ENCODE data around the gene TRABD2A. TPM values are rescaled to one million over a fixed set of nuclear protein-coding genes. Genes with fewer than 3 reads are reported as not detected.
"Not testable (repeated sequence)": the region's sequence is repeated elsewhere in the genome, so short reads cannot be mapped to it uniquely, and the experiment has no call there.

The TRABD2A gene
- total RNA-seq, 1 experiment from 2014 or later = 1.7 TPM

- Histone ChIP-seq H2AK5ac (ENCODE audit: insufficient read length, low read length) (no peak overlapping the region), H3K23ac (ENCODE audit: insufficient read length, low read depth, low read length) (no peak overlapping the region), H4K20me1 (ENCODE audit: control insufficient read depth, insufficient read depth, insufficient read length) (no peaks in the 10 kb centered on the region), H3K9ac (ENCODE audit: extremely low read depth, insufficient read length, low read length) (no peak overlapping the region), H3K27me3 (ENCODE audit: insufficient read depth, low read length) (no peaks in the 10 kb centered on the region), H3K9me3 (ENCODE audit: control insufficient read depth, low read depth, low read length) (no peaks in the 10 kb centered on the region), H3K27ac (ENCODE audit: insufficient read length, low read depth, low read length) (no peak overlapping the region), H3K4me2 (ENCODE audit: insufficient read depth, insufficient read length, low read length) (no peak overlapping the region), H2BK5ac (ENCODE audit: insufficient read length, low read length) (no peak overlapping the region), H2AFZ (ENCODE audit: low read length) (no peak overlapping the region), H3K56ac (ENCODE audit: insufficient read length, low read depth, low read length) (no peak overlapping the region), H3K79me1 (ENCODE audit: insufficient read depth, low read depth, low read length, poor library complexity, severe bottlenecking) (no peaks in the 10 kb centered on the region), H3K23me2 (ENCODE audit: insufficient read length, low read depth, low read length, poor library complexity, severe bottlenecking) (no peaks in the 10 kb centered on the region), H2BK120ac (ENCODE audit: low read depth, low read length, poor library complexity, severe bottlenecking) (no peak overlapping the region), H3K4me1 (ENCODE audit: insufficient read depth, low read length) (no peaks in the 10 kb centered on the region), H3K79me2 (ENCODE audit: insufficient read depth, low read length) (no peaks in the 10 kb centered on the region), H4K91ac (ENCODE audit: insufficient read length, low read depth, low read length) (no peak overlapping the region), H4K8ac (replicated peaks; ENCODE audit: insufficient read length, low read depth, low read length) (no peak overlapping the region), H2BK12ac (ENCODE audit: insufficient read length, low read depth, low read length) (no peak overlapping the region), H4K5ac (ENCODE audit: insufficient read length, low read depth, low read length) (no peak overlapping the region), H3K14ac (ENCODE audit: insufficient read depth, low read length) (no peak overlapping the region), H3K4ac (ENCODE audit: low read depth, low read length) (no peak overlapping the region), H2BK15ac (ENCODE audit: low read depth, low read length) (no peak overlapping the region), H2BK20ac (ENCODE audit: low read depth, low read length, poor library complexity, severe bottlenecking) (no peak overlapping the region), H3K18ac (ENCODE audit: insufficient read length, low read depth, low read length) (no peak overlapping the region), H3T11ph (ENCODE audit: low read length) (no peak overlapping the region)
- TF ChIP-seq CTCF (conservative IDR thresholded peaks at IDR 0.05) = 0 out of 3 replicates have a peak, but pooled peaks have one; percentile 24
- Mint-ChIP-seq H3K27ac (no peak overlapping the region), H3K4me1 (no peaks in the 10 kb centered on the region), H3K36me3 (ENCODE audit: insufficient read depth in 1 of 3, low read depth in 3 of 3) (no peaks in the 10 kb centered on the region), H3K27me3 (ENCODE audit: low read depth) (peaks cover 70% of the 10 kb centered on the region), H3K4me3 (no peak overlapping the region), H3K9me3 (peaks cover 0 to 2% of the 10 kb centered on the region in 2 experiments; a peak in 1 of 5 replicates)
- no peak for DNase-seq
- WGBS (ENCODE audit: extremely low coverage, insufficient read length, low lambda C conversion rate) = no CpG with 5 or more reads among the region's 11 CpGs
Measured at GRCh38 chr2:84870306-84870705, 10.6 kb downstream of the TRABD2A start.

GRCh38 chr2:84868327-84868726 lies 12.6 kb downstream of the TRABD2A start:
- not testable (repeated sequence) for H2BK15ac ChIP-seq (ENCODE audit: low read depth, low read length); H4K8ac ChIP-seq (replicated peaks; ENCODE audit: insufficient read length, low read depth, low read length); H2AK5ac ChIP-seq (ENCODE audit: insufficient read length, low read length); H3K36me3 Mint-ChIP-seq (ENCODE audit: insufficient read depth in 1 of 3, low read depth in 3 of 3); DNase-seq; H3K9ac ChIP-seq (ENCODE audit: extremely low read depth, insufficient read length, low read length); H3K79me2 ChIP-seq (ENCODE audit: insufficient read depth, low read length); H2BK20ac ChIP-seq (ENCODE audit: low read depth, low read length, poor library complexity, severe bottlenecking); H3K4me2 ChIP-seq (ENCODE audit: insufficient read depth, insufficient read length, low read length); H3K4me1 Mint-ChIP-seq; H2AFZ ChIP-seq (ENCODE audit: low read length); H3K4me1 ChIP-seq (ENCODE audit: insufficient read depth, low read length); H3K79me1 ChIP-seq (ENCODE audit: insufficient read depth, low read depth, low read length, poor library complexity, severe bottlenecking); H2BK12ac ChIP-seq (ENCODE audit: insufficient read length, low read depth, low read length); H3T11ph ChIP-seq (ENCODE audit: low read length); H3K27ac Mint-ChIP-seq; H3K14ac ChIP-seq (ENCODE audit: insufficient read depth, low read length); H3K9me3 ChIP-seq (ENCODE audit: control insufficient read depth, low read depth, low read length); H3K18ac ChIP-seq (ENCODE audit: insufficient read length, low read depth, low read length); H3K4me3 Mint-ChIP-seq; H3K9me3 Mint-ChIP-seq; H3K56ac ChIP-seq (ENCODE audit: insufficient read length, low read depth, low read length); H3K27ac ChIP-seq (ENCODE audit: insufficient read length, low read depth, low read length); H2BK120ac ChIP-seq (ENCODE audit: low read depth, low read length, poor library complexity, severe bottlenecking); H4K91ac ChIP-seq (ENCODE audit: insufficient read length, low read depth, low read length); H4K20me1 ChIP-seq (ENCODE audit: control insufficient read depth, insufficient read depth, insufficient read length); H4K5ac ChIP-seq (ENCODE audit: insufficient read length, low read depth, low read length); H3K23me2 ChIP-seq (ENCODE audit: insufficient read length, low read depth, low read length, poor library complexity, severe bottlenecking); H3K23ac ChIP-seq (ENCODE audit: insufficient read length, low read depth, low read length); H2BK5ac ChIP-seq (ENCODE audit: insufficient read length, low read length); H3K27me3 ChIP-seq (ENCODE audit: insufficient read depth, low read length); H3K4ac ChIP-seq (ENCODE audit: low read depth, low read length)
- WGBS (ENCODE audit: extremely low coverage, insufficient read length, low lambda C conversion rate) = no CpG with 5 or more reads among the region's 4 CpGs
- peaks cover 67% of the 10 kb centered on the region for H3K27me3 Mint-ChIP-seq (ENCODE audit: low read depth)
